Right cardiac atrium (tissue), 5 donors: ENCODE results near the gene ANKRD29. TPM values are rescaled to one million over a fixed set of nuclear protein-coding genes. Genes with fewer than 3 reads are reported as not detected.
"Not testable (repeated sequence)": the region's sequence is repeated elsewhere in the genome, so short reads cannot be mapped to it uniquely, and the experiment has no call there.

Experiments used
- ATAC-seq, 2 donors: fragments of 200-7000 bp; cut with Tn5 transposase; one replicate each; pipeline versions ENCODE4 v1.8.0 to v1.9.1; 2020; ENCODE audit warnings: moderate library complexity in 2 of 2, mild to moderate bottlenecking in 1 of 2
- DNase-seq, 3 donors: peaks; one replicate each; pipeline ENCODE4 v3.0.0-alpha.2; 2020
- H3K27ac ChIP-seq: one replicate; pipeline ENCODE4 v1.5.1; 2013; ENCODE audit warnings: mild to moderate bottlenecking, low read length, control low read depth, moderate library complexity
- H3K27me3 ChIP-seq: one replicate; pipeline ENCODE4 v1.6.1; 2013; ENCODE audit not compliant: control insufficient read depth, insufficient read depth
- H3K4me1 ChIP-seq: one replicate; pipeline ENCODE4 v1.6.1; 2013; ENCODE audit warnings: low read length; ENCODE audit not compliant: control insufficient read depth, insufficient read depth
- H3K4me3 ChIP-seq: one replicate; pipeline ENCODE4 v1.5.1; 2013; ENCODE audit warnings: low read length, control low read depth
- H3K9me3 ChIP-seq: one replicate; pipeline ENCODE4 v1.6.1; 2013; ENCODE audit warnings: low read length; ENCODE audit not compliant: control insufficient read depth
- WGBS: extraction: QIAGEN DNeasy Blood & Tissue Kit; methylation state at CpG from one replicate; pipeline ENCODE4 v1.1.7; 2013; 5-methylcytosine and 5-hydroxymethylcytosine counted together
- intact Hi-C, 4 donors: fragments of 100-400 bp; cut with DNase I; formaldehyde crosslinking; loops; one replicate each; pipeline versions ENCODE4 v1.11.0 to v1.14.0; 2022 to 2023
- polyA plus RNA-seq: library from polyadenylated mRNA; stranded (reverse); fragments of 200-250 nt; gene quantifications from one replicate; pipeline ENCODE4 v1.2.3, GENCODE V29; 2013
- total RNA-seq, 4 donors: library from RNA; stranded (reverse); fragmentation: NEBNext Ultra II Directional; extraction: Animal tissue kit (Norgen Biotek cat#: 25700); gene quantifications; one replicate each; pipeline ENCODE4 v1.2.1, GENCODE V29; 2021
- donor health status: healthy with polysubstance abuse.
- donor health status: DM: no; HTN: yes; CAD: no.
- donor health status: DM: no; HTN: no; CAD: no.
- donor health status: DM: no; HTN: yes; CAD: no; lungs with severe emphysema.
- donor health status: DM: yes; HTN: yes; CAD: no.

ANKRD29 gene
- total and polyA plus RNA-seq, 5 donors, result 3.1 to 3.9 (median 3.4) TPM

GRCh38 chr18:23567671-23568070, 95.0 kb downstream of the ANKRD29 start:
- WGBS, result 90% methylated on average over 3 of the region's 3 CpGs
- intact Hi-C loops, result no loop called here
- ATAC-seq, result no peak
- no peak for DNase-seq
- H3K27me3 ChIP-seq, result no peaks in the 10 kb centered on the region
- H3K9me3 ChIP-seq, result no peaks in the 10 kb centered on the region
- no peak overlapping the region for H3K27ac ChIP-seq
- H3K4me1 ChIP-seq, result no peaks in the 10 kb centered on the region
- no peak overlapping the region for H3K4me3 ChIP-seq

- Histone ChIP-seq H3K4me3 (no peak overlapping the region), H3K9me3 (no peaks in the 10 kb centered on the region), H3K27me3 (no peaks in the 10 kb centered on the region), H3K4me1 (no peaks in the 10 kb centered on the region), H3K27ac (no peak overlapping the region)
- 92% methylated on average over 3 of the region's 3 CpGs for WGBS
- DNase-seq, result no peak
- no peak for ATAC-seq
- intact Hi-C loops, result no loop called here
Observed at GRCh38 chr18:23565916-23566547, 96.7 kb downstream of the ANKRD29 start.

GRCh38 chr18:23563377-23564043, 99.2 kb downstream of the ANKRD29 start:
- Histone ChIP-seq H3K9me3 (no peaks in the 10 kb centered on the region), H3K27ac (no peak overlapping the region), H3K4me1 (no peaks in the 10 kb centered on the region), H3K27me3 (no peaks in the 10 kb centered on the region), H3K4me3 (no peak overlapping the region)
- no peak for ATAC-seq
- 95% methylated on average over 2 of the region's 2 CpGs for WGBS
- intact Hi-C loops, result no loop called here
- DNase-seq, result no peak

GRCh38 chr18:23560186-23560585, 102.5 kb downstream of the ANKRD29 start:
- WGBS, result 82% methylated on average over 4 of the region's 4 CpGs
- no peak overlapping the region for H3K4me3 ChIP-seq
- ATAC-seq (no peak), DNase-seq (no peak)
- intact Hi-C loops, result no loop called here
- no peaks in the 10 kb centered on the region for H3K27me3 ChIP-seq
- H3K4me1 ChIP-seq, result no peaks in the 10 kb centered on the region
- H3K9me3 ChIP-seq, result no peaks in the 10 kb centered on the region
- H3K27ac ChIP-seq, result no peak overlapping the region

- H3K4me1 ChIP-seq, ATAC-seq, H3K27ac ChIP-seq, DNase-seq, H3K9me3 ChIP-seq, intact Hi-C loops, H3K4me3 ChIP-seq, H3K27me3 ChIP-seq: not testable (repeated sequence)
- 98% methylated on average over 8 of the region's 8 CpGs for WGBS
Observed at GRCh38 chr18:23557511-23557910, 105.2 kb downstream of the ANKRD29 start.

GRCh38 chr18:23556145-23556780, 106.4 kb downstream of the ANKRD29 start:
- 95% methylated on average over 19 of the region's 19 CpGs for WGBS

GRCh38 chr18:23553887-23554286, 108.8 kb downstream of the ANKRD29 start:
- no peaks in the 10 kb centered on the region for H3K4me1 ChIP-seq
- ATAC-seq, result no peak
- H3K27me3 ChIP-seq, result no peaks in the 10 kb centered on the region
- no peak overlapping the region for H3K4me3 ChIP-seq
- H3K9me3 ChIP-seq, result no peaks in the 10 kb centered on the region
- intact Hi-C loops, result no loop called here
- no peak for DNase-seq
- 88% methylated on average over 6 of the region's 6 CpGs for WGBS
- H3K27ac ChIP-seq, result no peak overlapping the region

More at GRCh38 chr18:23556145-23556780, 106.4 kb downstream of the ANKRD29 start:
- H3K4me3 ChIP-seq, result no peak overlapping the region
- DNase-seq (no peak), ATAC-seq (no peak)
- no peaks in the 10 kb centered on the region for H3K27me3 ChIP-seq
- intact Hi-C loops, result no loop called here
- no peaks in the 10 kb centered on the region for H3K4me1 ChIP-seq
- H3K9me3 ChIP-seq, result no peaks in the 10 kb centered on the region
- no peak overlapping the region for H3K27ac ChIP-seq

- Histone ChIP-seq H3K9me3 (no peaks in the 10 kb centered on the region), H3K27ac (no peak overlapping the region), H3K4me1 (no peaks in the 10 kb centered on the region), H3K27me3 (no peaks in the 10 kb centered on the region), H3K4me3 (no peak overlapping the region)
- DNase-seq, result no peak
- no peak for ATAC-seq
- intact Hi-C loops, result no loop called here
- WGBS, result 87% methylated on average over 11 of the region's 11 CpGs
Observed at GRCh38 chr18:23552505-23552904, 110.2 kb downstream of the ANKRD29 start.

GRCh38 chr18:23551978-23552377, 110.7 kb downstream of the ANKRD29 start:
- intact Hi-C loops, result no loop called here
- Histone ChIP-seq H3K4me3 (no peak overlapping the region), H3K27me3 (no peaks in the 10 kb centered on the region), H3K27ac (no peak overlapping the region), H3K4me1 (no peaks in the 10 kb centered on the region), H3K9me3 (no peaks in the 10 kb centered on the region)
- no peak for DNase-seq
- WGBS, result 61% methylated on average over 3 of the region's 3 CpGs
- no peak for ATAC-seq

GRCh38 chr18:23550898-23551297, 111.8 kb downstream of the ANKRD29 start:
- Histone ChIP-seq H3K27ac (no peak overlapping the region), H3K4me3 (no peak overlapping the region), H3K27me3 (no peaks in the 10 kb centered on the region), H3K4me1 (no peaks in the 10 kb centered on the region), H3K9me3 (no peaks in the 10 kb centered on the region)
- no peak for ATAC-seq
- no peak for DNase-seq
- intact Hi-C loops, result no loop called here
